DMS53 treated with DMSO at 0.1 percent for 48 hours (cell line): Measurements from ENCODE around the gene CERS6.

ENCODE experiments used
- DNase-seq: peaks from one replicate; lab custom pipeline; 2025; ENCODE audit not compliant: unreplicated experiment; lab: John Stamatoyannopoulos, UW

CERS6 gene

GRCh38 chr2:168528469-168528868, 72.4 kb downstream of the CERS6 start:
- DNase-seq, result no peak

GRCh38 chr2:168529054-168529833, 73.2 kb downstream of the CERS6 start:
- no peak for DNase-seq

- DNase-seq, result no peak
Observed at GRCh38 chr2:168529900-168530561, 74.0 kb downstream of the CERS6 start.

- DNase-seq, result no peak
Observed at GRCh38 chr2:168530982-168531622, 75.0 kb downstream of the CERS6 start.

- no peak for DNase-seq
Observed at GRCh38 chr2:168534926-168535325, 78.9 kb downstream of the CERS6 start.

- no peak for DNase-seq
Observed at GRCh38 chr2:168536925-168537466, 80.9 kb downstream of the CERS6 start.

GRCh38 chr2:168538133-168538532, 82.1 kb downstream of the CERS6 start:
- no peak for DNase-seq

- DNase-seq, result no peak
Observed at GRCh38 chr2:168538534-168538933, 82.5 kb downstream of the CERS6 start.

GRCh38 chr2:168539945-168540344, 83.9 kb downstream of the CERS6 start:
- no peak for DNase-seq

GRCh38 chr2:168541858-168542257, 85.8 kb downstream of the CERS6 start:
- DNase-seq, result no peak

GRCh38 chr2:168543037-168543436, 87.0 kb downstream of the CERS6 start:
- DNase-seq, result no peak

GRCh38 chr2:168543935-168544334, 87.9 kb downstream of the CERS6 start:
- DNase-seq, result no peak

GRCh38 chr2:168545439-168546082, 89.5 kb downstream of the CERS6 start:
- no peak for DNase-seq

GRCh38 chr2:168550670-168551069, 94.6 kb downstream of the CERS6 start:
- DNase-seq, result no peak

- DNase-seq, result peak; percentile 59
Observed at GRCh38 chr2:168552450-168552856, 96.4 kb downstream of the CERS6 start.

GRCh38 chr2:168555283-168555682, 99.2 kb downstream of the CERS6 start:
- DNase-seq, result no peak

- peak; percentile 88 for DNase-seq
Observed at GRCh38 chr2:168559187-168559586, 103.1 kb downstream of the CERS6 start.

GRCh38 chr2:168560817-168561499, 104.9 kb downstream of the CERS6 start:
- DNase-seq, result no peak

- DNase-seq, result no peak
Observed at GRCh38 chr2:168561991-168562390, 105.9 kb downstream of the CERS6 start.

- no peak for DNase-seq
Observed at GRCh38 chr2:168562971-168563370, 106.9 kb downstream of the CERS6 start.

GRCh38 chr2:168564641-168565040, 108.6 kb downstream of the CERS6 start:
- DNase-seq, result no peak
